ENCODE measurements around the gene EIF3J.

DNA sequence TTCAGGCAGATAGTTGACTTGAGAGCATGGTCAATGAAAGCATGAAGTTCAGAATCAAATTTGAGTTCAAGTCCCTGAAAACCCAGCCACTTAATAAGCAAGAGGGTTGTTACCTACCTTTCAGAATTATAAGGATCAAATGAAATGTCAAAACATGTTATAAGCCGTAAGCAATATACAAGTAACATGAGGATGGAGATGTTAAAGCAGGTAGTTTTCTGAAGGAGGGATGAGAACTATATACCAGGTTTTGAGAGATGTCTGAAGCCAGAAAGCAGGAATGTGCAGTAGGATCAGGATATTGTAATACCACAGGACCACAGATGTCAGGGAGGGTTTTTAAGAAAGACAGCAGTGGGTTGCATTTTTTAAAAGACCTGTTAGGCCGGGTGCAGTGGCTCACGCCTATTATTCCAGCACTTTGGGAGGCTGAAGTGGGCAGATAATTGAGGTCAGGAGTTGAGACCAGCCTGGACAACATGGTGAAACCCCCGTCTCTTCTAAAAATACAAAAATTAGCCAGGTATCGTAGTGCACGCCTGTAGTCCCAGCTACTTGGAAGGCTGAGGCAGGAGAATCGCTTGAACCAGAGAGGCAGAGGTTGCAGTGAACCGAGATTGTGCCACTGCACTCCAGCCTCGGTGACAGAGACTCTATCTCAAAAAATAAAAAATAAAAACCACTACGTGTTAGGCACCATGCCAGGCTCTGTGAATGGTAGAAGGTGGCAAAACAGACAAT is 6.9 kb upstream of the EIF3J start:
- TF ChIP-seq, protein P1, sequence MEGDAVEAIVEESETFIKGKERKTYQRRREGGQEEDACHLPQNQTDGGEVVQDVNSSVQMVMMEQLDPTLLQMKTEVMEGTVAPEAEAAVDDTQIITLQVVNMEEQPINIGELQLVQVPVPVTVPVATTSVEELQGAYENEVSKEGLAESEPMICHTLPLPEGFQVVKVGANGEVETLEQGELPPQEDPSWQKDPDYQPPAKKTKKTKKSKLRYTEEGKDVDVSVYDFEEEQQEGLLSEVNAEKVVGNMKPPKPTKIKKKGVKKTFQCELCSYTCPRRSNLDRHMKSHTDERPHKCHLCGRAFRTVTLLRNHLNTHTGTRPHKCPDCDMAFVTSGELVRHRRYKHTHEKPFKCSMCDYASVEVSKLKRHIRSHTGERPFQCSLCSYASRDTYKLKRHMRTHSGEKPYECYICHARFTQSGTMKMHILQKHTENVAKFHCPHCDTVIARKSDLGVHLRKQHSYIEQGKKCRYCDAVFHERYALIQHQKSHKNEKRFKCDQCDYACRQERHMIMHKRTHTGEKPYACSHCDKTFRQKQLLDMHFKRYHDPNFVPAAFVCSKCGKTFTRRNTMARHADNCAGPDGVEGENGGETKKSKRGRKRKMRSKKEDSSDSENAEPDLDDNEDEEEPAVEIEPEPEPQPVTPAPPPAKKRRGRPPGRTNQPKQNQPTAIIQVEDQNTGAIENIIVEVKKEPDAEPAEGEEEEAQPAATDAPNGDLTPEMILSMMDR (IDR thresholded peaks at IDR 0.05) = no peak
- TF ChIP-seq POLR2A (IDR thresholded peaks at IDR 0.05) (no peak), EP300 (IDR thresholded peaks at IDR 0.05) (no peak), POLR2AphosphoS5 (IDR thresholded peaks at IDR 0.05) (no peak)
